HEK293 (cell line): ENCODE measurements around the gene COL6A5.

Experiments
- CTCF ChIP-seq: fragments of 450-650 bp; formaldehyde crosslinking; IDR thresholded peaks from 2 replicates; pipeline ENCODE4 v1.5.1; 2016; ENCODE audit warnings: missing biosample characterization, missing genetic modification characterization
- ZNF529 ChIP-seq: fragments of 450-650 bp; formaldehyde crosslinking; IDR thresholded peaks from 2 replicates; pipeline ENCODE4 v1.5.1; 2017; ENCODE audit warnings: missing genetic modification characterization, missing biosample characterization; ENCODE audit not compliant: insufficient replicate concordance

- TF ChIP-seq CTCF (tag by site-specific recombination) (no peak), ZNF529 (tag by site-specific recombination) (no peak)
These were observed 44.6 kb upstream of the COL6A5 start for GRCh38 chr3:130300888-130301287.
